HepG2 (cell line): Measurements from ENCODE around the gene CCDC157. TPM values are rescaled to one million over a fixed set of nuclear protein-coding genes. Genes with fewer than 3 reads are reported as not detected.

Experiments
- ADNP ChIP-seq: sonication (generic); formaldehyde crosslinking; IDR thresholded peaks from 2 replicates; pipeline ENCODE4 v1.4.0; 2020; ENCODE audit warnings: missing genetic modification reagents
- AKNA ChIP-seq: sonication (generic); formaldehyde crosslinking; IDR thresholded peaks from 2 replicates; pipeline ENCODE4 v1.4.0; 2020; ENCODE audit warnings: missing genetic modification reagents, borderline replicate concordance
- BATF2 ChIP-seq: sonication (generic); formaldehyde crosslinking; IDR thresholded peaks from 2 replicates; pipeline ENCODE4 v1.8.0; 2022; ENCODE audit warnings: mild to moderate bottlenecking, missing genetic modification reagents, moderate library complexity
- CAMTA2 ChIP-seq: sonication (generic); formaldehyde crosslinking; IDR thresholded peaks from 2 replicates; pipeline ENCODE4 v1.4.0; 2020; ENCODE audit warnings: mild to moderate bottlenecking, missing genetic modification reagents, borderline replicate concordance
- DBP ChIP-seq: sonication (generic); formaldehyde crosslinking; IDR thresholded peaks from 2 replicates; pipeline ENCODE4 v1.4.0; 2020; ENCODE audit warnings: missing genetic modification reagents; ENCODE audit errors: not compliant biosample characterization
- ETV6 ChIP-seq: sonication (generic); formaldehyde crosslinking; conservative IDR thresholded peaks from 2 replicates; pipeline ENCODE4 v1.4.0; 2020; ENCODE audit warnings: missing genetic modification reagents
- HDAC1 ChIP-seq: sonication (generic); formaldehyde crosslinking; IDR thresholded peaks from 2 replicates; pipeline ENCODE4 v1.5.1; 2020; ENCODE audit warnings: mild to moderate bottlenecking, missing genetic modification reagents
- HOXA9 ChIP-seq: sonication (generic); formaldehyde crosslinking; IDR thresholded peaks from 2 replicates; pipeline ENCODE4 v1.8.1; 2022; ENCODE audit warnings: missing genetic modification reagents, mild to moderate bottlenecking, moderate library complexity, borderline replicate concordance
- IRF9 ChIP-seq: sonication (generic); formaldehyde crosslinking; IDR thresholded peaks from 2 replicates; pipeline ENCODE4 v1.8.0; 2022; ENCODE audit warnings: missing genetic modification reagents, mild to moderate bottlenecking, borderline replicate concordance
- KLF11 ChIP-seq: IDR thresholded peaks from 2 replicates; pipeline ENCODE4 v1.6.1; 2016; ENCODE audit warnings: missing compliant biosample characterization
- MAFF ChIP-seq: IDR thresholded peaks from 2 replicates; pipeline ENCODE4 v1.6.1; 2011; ENCODE audit warnings: low read depth, low read length, improper control_type of control experiment
- MIER3 ChIP-seq: IDR thresholded peaks from 2 replicates; pipeline ENCODE4 v1.6.1; 2016; ENCODE audit warnings: missing compliant biosample characterization, borderline replicate concordance
- NR2C2 ChIP-seq: sonication (generic); formaldehyde crosslinking; IDR thresholded peaks from 2 replicates; pipeline ENCODE4 v1.4.0; 2020; ENCODE audit warnings: missing genetic modification reagents, mild to moderate bottlenecking, moderate library complexity, borderline replicate concordance
- NR2F6 ChIP-seq, 2 experiments: IDR thresholded peaks; 2 replicates each; pipeline ENCODE4 v1.6.1; 2016; ENCODE audit warnings: antibody characterized with exemption in 1 of 2, mild to moderate bottlenecking in 1 of 2
- PHF21A ChIP-seq: sonication (generic); formaldehyde crosslinking; IDR thresholded peaks from 2 replicates; pipeline ENCODE4 v1.5.0; 2020; ENCODE audit warnings: mild to moderate bottlenecking, missing genetic modification reagents
- SNAI1 ChIP-seq: sonication (generic); formaldehyde crosslinking; IDR thresholded peaks from 2 replicates; pipeline ENCODE4 v1.5.0; 2020; ENCODE audit warnings: mild to moderate bottlenecking, missing genetic modification reagents, borderline replicate concordance
- TBX2 ChIP-seq: sonication (generic); formaldehyde crosslinking; IDR thresholded peaks from 2 replicates; pipeline ENCODE4 v1.5.0; 2020; ENCODE audit warnings: missing genetic modification reagents, mild to moderate bottlenecking, borderline replicate concordance
- ZKSCAN8 ChIP-seq: IDR thresholded peaks from 2 replicates; pipeline ENCODE4 v1.6.1; 2016; ENCODE audit warnings: borderline replicate concordance, missing genetic modification reagents, missing compliant biosample characterization
- ZNF446 ChIP-seq: sonication (generic); formaldehyde crosslinking; IDR thresholded peaks from 2 replicates; pipeline ENCODE4 v1.5.0; 2020; ENCODE audit warnings: mild to moderate bottlenecking, missing genetic modification reagents
- ZNF510 ChIP-seq: sonication (generic); formaldehyde crosslinking; IDR thresholded peaks from 2 replicates; pipeline ENCODE4 v1.4.0; 2020; ENCODE audit warnings: low read depth, mild to moderate bottlenecking, missing genetic modification reagents
- ZNF580 ChIP-seq: IDR thresholded peaks from 2 replicates; pipeline ENCODE4 v1.6.1; 2016; ENCODE audit warnings: low read depth, borderline replicate concordance
- ZNF652 ChIP-seq: IDR thresholded peaks from 2 replicates; pipeline ENCODE4 v1.6.1; 2016; ENCODE audit warnings: low read depth, borderline replicate concordance
- ZNF7 ChIP-seq: IDR thresholded peaks from 2 replicates; pipeline ENCODE4 v1.6.1; 2016; ENCODE audit warnings: missing biosample characterization, missing genetic modification reagents
- polyA plus RNA-seq, 8 experiments: library from polyadenylated mRNA; depleted of rRNA in 3 of 8; stranded (reverse) in 7 of 8; unstranded in 1 of 8; fragments of >200 nt; fragmentation: Illumina TruSeq in 4 of 8; extraction: Trizol in 4 of 8; gene quantifications; 2 replicates each; pipeline versions ENCODE4 v1.2.1 to v1.2.3, GENCODE V29; 2011 to 2016; ENCODE audit warnings: low read depth in 4 of 8, missing spikeins in 1 of 8, mixed read lengths in 1 of 8; ENCODE audit not compliant: insufficient read depth in 1 of 8
- total RNA-seq, 5 experiments: library from RNA; depleted of rRNA; stranded (reverse); fragments of >200 nt; fragmentation: Illumina TruSeq; extraction: Trizol; gene quantifications; 2 replicates each; pipeline ENCODE4 v1.2.3, GENCODE V29; 2016; ENCODE audit warnings: low read depth in 1 of 5

CCDC157 gene
- total and polyA plus RNA-seq, 2 of the 13 experiments (the other 11 are each of a cell fraction or from before 2014, with no cell fraction given): 1.4 to 1.6 TPM

GRCh38 chr22:30404307-30404706 lies 47.5 kb downstream of the CCDC157 start (continued):
- no peak for TF ChIP-seq BATF2 (CRISPR knock-in tag)
- TF ChIP-seq NR2F6 (IDR thresholded peaks at IDR 0.05): peak; percentile 69; the same call in 1 of the 2 replicates
- TF ChIP-seq NR2F6 (CRISPR knock-in tag; IDR thresholded peaks at IDR 0.05): peak; percentile 74
- peak; percentile 78 for TF ChIP-seq NR2C2 (CRISPR knock-in tag)
- TF ChIP-seq AKNA (CRISPR knock-in tag): no peak
- no peak for TF ChIP-seq ZNF7 (CRISPR knock-in tag)
- TF ChIP-seq ZNF446 (CRISPR knock-in tag): no peak
- TF ChIP-seq ZNF580: no peak
- no peak for TF ChIP-seq ZNF652
- no peak for TF ChIP-seq ZNF510 (CRISPR knock-in tag)
- TF ChIP-seq ETV6 (CRISPR knock-in tag): no peak
- TF ChIP-seq HOXA9 (CRISPR knock-in tag): no peak
- TF ChIP-seq KLF11: no peak
- TF ChIP-seq MIER3 (CRISPR knock-in tag): no peak
- TF ChIP-seq SNAI1: no peak
- no peak for TF ChIP-seq IRF9 (CRISPR knock-in tag)
- no peak for TF ChIP-seq ADNP (CRISPR knock-in tag)
- TF ChIP-seq PHF21A: peak; percentile 58
- peak; percentile 76 for TF ChIP-seq MAFF
- TF ChIP-seq TBX2 (CRISPR knock-in tag): 0 out of 2 replicates have a peak, but pooled peaks have one; percentile 25
- TF ChIP-seq DBP: no peak
- TF ChIP-seq CAMTA2 (CRISPR knock-in tag): no peak
- peak; percentile 50; the same call in 1 of the 2 replicates for TF ChIP-seq HDAC1 (CRISPR knock-in tag)
- TF ChIP-seq ZKSCAN8 (CRISPR knock-in tag): no peak
